Large intestine (tissue), 3 donors: ENCODE results near the gene PCSK6. TPM values are rescaled to one million over a fixed set of nuclear protein-coding genes. Genes with fewer than 3 reads are reported as not detected.

Experiments
- DNase-seq, 2 donors: peaks; one replicate each; pipeline versions ENCODE4 v3.0.0 to v3.0.0-alpha.2; 2013
- H3K27ac ChIP-seq: one replicate; pipeline ENCODE4 v1.5.1; 2013; ENCODE audit warnings: low read length
- H3K27me3 ChIP-seq: 2 replicates; pipeline ENCODE4 v1.6.1; 2013; ENCODE audit warnings: low read length; ENCODE audit not compliant: control insufficient read depth, insufficient read depth
- H3K36me3 ChIP-seq: 2 replicates; pipeline ENCODE4 v1.6.1; 2013; ENCODE audit warnings: low read length; ENCODE audit not compliant: control insufficient read depth, insufficient read depth
- H3K4me1 ChIP-seq: one replicate; pipeline ENCODE4 v1.6.1; 2013; ENCODE audit warnings: low read length; ENCODE audit not compliant: control insufficient read depth, insufficient read depth
- H3K4me3 ChIP-seq: one replicate; pipeline ENCODE4 v1.5.1; 2013; ENCODE audit warnings: low read length
- H3K9me3 ChIP-seq: one replicate; pipeline ENCODE4 v1.6.1; 2013; ENCODE audit warnings: mild to moderate bottlenecking, low read depth, low read length, moderate library complexity; ENCODE audit not compliant: control insufficient read depth
- WGBS: methylation state at CpG from one replicate; pipeline ENCODE4 v1.1.5; 2013; ENCODE audit warnings: low lambda C conversion rate; ENCODE audit not compliant: insufficient coverage; 5-methylcytosine and 5-hydroxymethylcytosine counted together
- polyA plus RNA-seq: library from polyadenylated mRNA; unstranded; fragments of 120-200 nt; gene quantifications from one replicate; pipeline ENCODE4 v1.2.1, GENCODE V29; 2013

PCSK6 gene
- polyA plus RNA-seq, 1 donor = 22.2 TPM

DNA sequence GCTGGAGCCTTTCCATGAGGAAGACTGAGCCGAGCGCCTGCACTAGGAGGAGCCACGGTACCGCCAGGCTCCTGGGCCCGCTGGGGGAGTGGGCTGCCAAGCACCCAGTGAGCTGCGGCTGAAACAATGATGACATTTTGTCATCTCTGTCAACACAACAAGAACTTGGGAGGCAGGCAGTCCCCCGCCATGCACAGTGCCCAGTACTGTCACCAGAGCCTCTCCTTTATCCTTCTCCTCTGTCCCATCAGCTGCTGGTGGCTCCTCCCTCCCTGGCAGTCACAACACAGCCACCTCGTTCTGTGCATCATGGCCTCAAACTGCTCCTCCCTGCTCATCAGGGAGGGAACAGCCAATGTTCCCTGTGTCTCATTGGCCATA lies 34.0 kb upstream of the PCSK6 start:
- no peaks in the 10 kb centered on the region for H3K9me3 ChIP-seq
- no peaks in the 10 kb centered on the region for H3K27me3 ChIP-seq
- H3K4me3 ChIP-seq = no peak overlapping the region
- H3K27ac ChIP-seq = no peak overlapping the region
- no peaks in the 10 kb centered on the region for H3K36me3 ChIP-seq
- no CpG with 5 or more reads among the region's 8 CpGs for WGBS
- no peak for DNase-seq
- H3K4me1 ChIP-seq = peaks cover 22% of the 10 kb centered on the region

DNA sequence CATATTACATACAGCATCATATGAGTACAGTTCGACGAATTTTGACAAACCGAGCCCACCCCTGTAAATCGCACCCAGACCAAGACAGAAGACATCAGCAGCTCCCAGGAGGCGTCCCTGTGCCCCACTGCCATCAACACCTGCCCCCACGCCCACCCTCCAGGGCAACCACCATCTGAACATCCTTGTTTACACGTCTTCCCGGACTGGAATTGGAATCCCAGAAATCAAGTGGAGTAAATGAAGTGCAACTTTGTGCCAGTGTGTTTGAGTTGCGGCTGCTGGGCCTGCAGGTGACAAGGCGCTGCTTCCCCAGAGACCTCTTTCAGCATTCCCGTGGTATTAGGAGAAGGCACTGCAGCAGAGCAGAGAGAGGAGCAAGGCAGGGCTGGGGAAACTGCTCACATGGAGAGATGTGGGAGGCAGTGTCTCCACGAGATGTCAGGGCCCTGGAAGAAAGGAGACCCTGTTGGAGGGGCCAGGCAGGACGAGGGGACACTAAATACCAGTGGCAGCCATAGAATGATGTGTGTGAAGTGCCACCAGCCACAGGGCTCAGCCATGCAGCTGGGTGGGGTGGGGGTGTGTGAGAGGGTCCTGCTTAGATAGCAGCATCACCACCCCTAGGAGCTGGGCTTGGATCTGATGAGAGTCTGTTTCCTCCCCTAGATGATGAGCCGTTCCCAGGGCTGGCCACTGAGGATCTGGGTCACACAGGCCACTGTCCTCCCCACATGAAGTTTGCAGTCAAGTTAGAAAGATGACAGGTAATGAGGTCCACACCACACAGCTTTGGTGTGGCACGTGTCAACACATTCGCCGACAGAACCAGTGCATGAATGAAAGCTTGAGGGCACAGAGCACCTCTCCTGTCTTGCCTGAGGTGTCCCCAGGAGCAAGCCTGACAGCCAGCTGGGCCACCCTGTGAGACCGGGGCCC lies 33.4 kb upstream of the PCSK6 start:
- Histone ChIP-seq H3K36me3 (no peaks in the 10 kb centered on the region), H3K27ac (no peak overlapping the region), H3K4me3 (no peak overlapping the region), H3K9me3 (no peaks in the 10 kb centered on the region), H3K4me1 (peaks cover 16% of the 10 kb centered on the region), H3K27me3 (no peaks in the 10 kb centered on the region)
- no CpG with 5 or more reads among the region's 18 CpGs for WGBS
- no peak for DNase-seq

GRCh38 chr15:101522091-101522490 lies 32.6 kb upstream of the PCSK6 start:
- H3K36me3 ChIP-seq = no peaks in the 10 kb centered on the region
- H3K4me3 ChIP-seq = no peak overlapping the region
- WGBS = no CpG with 5 or more reads among the region's 11 CpGs
- H3K4me1 ChIP-seq = peaks cover 8% of the 10 kb centered on the region
- H3K27ac ChIP-seq = peak overlapping the region; percentile 6
- no peak for DNase-seq
- no peaks in the 10 kb centered on the region for H3K9me3 ChIP-seq
- no peaks in the 10 kb centered on the region for H3K27me3 ChIP-seq

DNA sequence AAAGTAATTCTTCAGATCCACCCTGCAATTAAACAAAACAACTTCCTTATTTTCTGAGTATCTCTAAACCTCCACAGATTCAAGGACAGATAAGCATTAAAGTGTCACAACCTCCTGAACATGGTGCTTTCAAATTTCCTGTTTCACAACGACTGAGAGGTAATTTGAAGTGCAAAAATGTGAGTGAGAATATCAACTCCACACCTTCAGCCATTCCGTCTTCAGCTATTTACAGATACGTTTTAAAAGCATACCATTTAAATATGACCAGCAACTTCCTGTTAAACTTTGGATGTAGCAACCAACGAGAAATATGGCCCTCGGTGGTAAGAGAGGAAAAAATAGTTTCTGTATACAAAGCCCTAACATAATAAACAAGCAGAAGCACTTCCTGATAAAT lies 32.1 kb upstream of the PCSK6 start:
- DNase-seq = peak in 1 of 2 donors; percentile 34
- peak overlapping the region; percentile 6 for H3K27ac ChIP-seq

DNA sequence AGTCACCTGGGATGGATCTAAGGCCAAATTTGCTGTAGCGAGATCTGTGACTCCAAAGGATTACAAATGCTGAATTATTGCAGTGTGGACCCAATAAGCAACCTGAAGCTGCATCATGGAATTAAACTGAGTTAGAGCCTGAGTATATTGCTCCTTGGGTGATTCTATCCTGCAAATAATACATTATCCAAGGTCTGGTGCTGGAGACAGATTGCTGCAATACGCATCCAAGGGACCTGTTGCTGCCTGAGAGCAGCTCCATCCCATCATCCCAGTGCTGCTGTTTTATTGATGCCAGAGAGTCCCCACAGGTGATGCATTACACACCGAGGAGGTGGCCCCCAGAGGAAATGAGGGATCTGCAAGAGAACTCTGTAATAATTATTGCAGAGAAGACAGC lies 31.6 kb upstream of the PCSK6 start:
- no peaks in the 10 kb centered on the region for H3K27me3 ChIP-seq
- H3K9me3 ChIP-seq = peaks cover 2% of the 10 kb centered on the region
- DNase-seq = no peak
- H3K36me3 ChIP-seq = no peaks in the 10 kb centered on the region
- WGBS = no CpG with 5 or more reads among the region's 3 CpGs
- no peak overlapping the region for H3K4me3 ChIP-seq
- peak overlapping the region; percentile 6 for H3K27ac ChIP-seq
- H3K4me1 ChIP-seq = peaks cover 5% of the 10 kb centered on the region

More for the DNA sequence above, 32.1 kb upstream of the PCSK6 start:
- no peaks in the 10 kb centered on the region for H3K36me3 ChIP-seq
- H3K4me1 ChIP-seq = peaks cover 5% of the 10 kb centered on the region
- no peaks in the 10 kb centered on the region for H3K27me3 ChIP-seq
- no peak overlapping the region for H3K4me3 ChIP-seq
- H3K9me3 ChIP-seq = no peaks in the 10 kb centered on the region
- 13% methylated on average over 2 of the region's 5 CpGs for WGBS

- Histone ChIP-seq H3K27me3 (no peaks in the 10 kb centered on the region), H3K9me3 (peaks cover 3% of the 10 kb centered on the region), H3K36me3 (no peaks in the 10 kb centered on the region), H3K4me1 (peaks cover 5% of the 10 kb centered on the region), H3K4me3 (no peak overlapping the region), H3K27ac (no peak overlapping the region)
- DNase-seq = no peak
- 80% methylated on average over 1 of the region's 7 CpGs for WGBS
Measured at GRCh38 chr15:101520395-101520794, 30.9 kb upstream of the PCSK6 start.

DNA sequence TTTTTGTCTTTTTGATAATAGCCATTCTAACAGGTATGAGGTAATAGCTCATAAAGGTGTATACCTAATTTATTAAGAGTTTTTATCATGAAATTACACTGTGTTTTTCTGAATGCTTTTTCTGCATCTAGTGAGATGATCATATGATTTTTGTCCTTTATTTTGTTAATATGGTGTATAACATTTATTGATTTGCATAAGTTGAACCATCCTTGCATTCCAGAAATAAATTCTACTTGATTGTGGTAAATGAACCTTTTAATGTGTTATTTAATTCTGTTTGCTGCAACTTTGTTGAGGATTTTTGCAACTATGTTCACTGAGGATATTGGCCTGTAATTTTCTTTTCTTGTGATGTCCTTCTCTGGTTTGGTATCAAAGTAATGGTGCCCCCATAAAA lies 28.0 kb upstream of the PCSK6 start:
- Histone ChIP-seq H3K9me3 (peaks cover 3% of the 10 kb centered on the region), H3K36me3 (no peaks in the 10 kb centered on the region), H3K4me1 (peaks cover 5% of the 10 kb centered on the region), H3K27me3 (no peaks in the 10 kb centered on the region), H3K27ac (no peak overlapping the region), H3K4me3 (no peak overlapping the region)
- DNase-seq = no peak

DNA sequence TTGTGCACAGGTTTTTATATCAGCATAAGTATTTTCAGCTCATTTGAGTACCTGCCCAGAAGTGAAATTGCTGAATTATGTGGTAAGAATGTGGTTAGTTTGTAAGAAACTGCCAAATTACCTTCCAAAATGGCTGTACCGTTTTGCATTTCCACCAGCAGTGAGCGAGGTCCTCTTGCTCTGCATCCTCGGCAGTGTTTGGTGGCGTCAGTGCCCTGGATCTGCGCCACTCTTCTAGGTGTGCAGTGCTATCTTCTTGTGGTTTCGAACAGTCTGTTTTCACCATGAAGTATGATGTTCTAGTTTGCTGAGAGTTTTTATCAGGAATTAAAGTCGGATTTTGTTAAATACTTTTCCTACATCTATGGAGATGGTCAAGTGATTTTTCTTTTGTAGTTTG lies 24.8 kb upstream of the PCSK6 start:
- Histone ChIP-seq H3K9me3 (peaks cover 3% of the 10 kb centered on the region), H3K27me3 (no peaks in the 10 kb centered on the region), H3K4me1 (no peaks in the 10 kb centered on the region), H3K36me3 (no peaks in the 10 kb centered on the region), H3K4me3 (no peak overlapping the region), H3K27ac (no peak overlapping the region)
- DNase-seq = no peak
- WGBS = no CpG with 5 or more reads among the region's 7 CpGs

- no peak overlapping the region for H3K27ac ChIP-seq
- peaks cover 3% of the 10 kb centered on the region for H3K9me3 ChIP-seq
- no peaks in the 10 kb centered on the region for H3K36me3 ChIP-seq
- no peak overlapping the region for H3K4me3 ChIP-seq
- H3K4me1 ChIP-seq = no peaks in the 10 kb centered on the region
- no peak for DNase-seq
- no peaks in the 10 kb centered on the region for H3K27me3 ChIP-seq
Measured at GRCh38 chr15:101511717-101512116, 22.2 kb upstream of the PCSK6 start.

GRCh38 chr15:101510212-101511197 lies 21.0 kb upstream of the PCSK6 start:
- no peaks in the 10 kb centered on the region for H3K36me3 ChIP-seq
- DNase-seq = no peak
- H3K27me3 ChIP-seq = no peaks in the 10 kb centered on the region
- H3K4me1 ChIP-seq = no peaks in the 10 kb centered on the region
- H3K27ac ChIP-seq = no peak overlapping the region
- 83% methylated on average over 2 of the region's 8 CpGs for WGBS
- no peaks in the 10 kb centered on the region for H3K9me3 ChIP-seq
- no peak overlapping the region for H3K4me3 ChIP-seq
